GM19372 (cell line): ENCODE results near the gene CRYGB.
"Not testable (repeated sequence)": the region's sequence is repeated elsewhere in the genome, so short reads cannot be mapped to it uniquely, and the experiment has no call there.

Source experiments
- ATAC-seq: cut with Tn5 transposase; IDR thresholded peaks from one replicate; pipeline ENCODE4 v1.9.1; 2021; ENCODE audit warnings: mild to moderate bottlenecking, low read depth, moderate library complexity; ENCODE audit not compliant: unreplicated experiment

Gene CRYGB

GRCh38 chr2:208150956-208151355 is 5.0 kb upstream of the CRYGB start:
- ATAC-seq: no peak

GRCh38 chr2:208150094-208150493 is 4.1 kb upstream of the CRYGB start:
- ATAC-seq: no peak

GRCh38 chr2:208148803-208149202 is 2.8 kb upstream of the CRYGB start:
- ATAC-seq: no peak

- no peak for ATAC-seq
These were observed 1.8 kb upstream of the CRYGB start for GRCh38 chr2:208147759-208148158.

- ATAC-seq: no peak
These were observed 1.1 kb upstream of the CRYGB start for GRCh38 chr2:208147008-208147407.

- ATAC-seq: no peak
These were observed 2.8 kb downstream of the CRYGB start for GRCh38 chr2:208142925-208143799.

- no peak for ATAC-seq
These were observed 3.6 kb downstream of the CRYGB start for GRCh38 chr2:208142240-208142924.

GRCh38 chr2:208139447-208139846 is 6.5 kb downstream of the CRYGB start:
- no peak for ATAC-seq

- ATAC-seq: not testable (repeated sequence)
These were observed 7.6 kb downstream of the CRYGB start for GRCh38 chr2:208138334-208138733.

- no peak for ATAC-seq
These were observed 9.3 kb downstream of the CRYGB start for GRCh38 chr2:208136716-208137094.

- ATAC-seq: no peak
These were observed 9.9 kb downstream of the CRYGB start for GRCh38 chr2:208135794-208136715.

GRCh38 chr2:208134928-208135586 is 10.9 kb downstream of the CRYGB start:
- no peak for ATAC-seq

GRCh38 chr2:208130712-208131110 is 15.2 kb downstream of the CRYGB start:
- no peak for ATAC-seq

- ATAC-seq: no peak
These were observed 15.9 kb downstream of the CRYGB start, which contains the start of gene CRYGC for GRCh38 chr2:208129744-208130711. Gene CRYGC, minus strand, starts transcription at chr2:208129828. Its CDS starts 36 bp downstream, at chr2:208129792.

GRCh38 chr2:208128136-208128535 is 17.8 kb downstream of the CRYGB start:
- no peak for ATAC-seq

- ATAC-seq: no peak
These were observed 18.9 kb downstream of the CRYGB start for GRCh38 chr2:208127090-208127489.

GRCh38 chr2:208125251-208125650 is 20.7 kb downstream of the CRYGB start:
- no peak for ATAC-seq

- not testable (repeated sequence) for ATAC-seq
These were observed 21.8 kb downstream of the CRYGB start, which contains the start of gene CRYGD for GRCh38 chr2:208124013-208124715. Gene CRYGD, minus strand, starts transcription at chr2:208124524. Its CDS starts 51 bp downstream, at chr2:208124473.
